Smooth muscle cell (in vitro differentiated cells): ENCODE results near the gene ANKS1B. TPM values are rescaled to one million over a fixed set of nuclear protein-coding genes. Genes with fewer than 3 reads are reported as not detected.

Source experiments
- DNase-seq: peaks from one replicate; lab custom pipeline; 2025; ENCODE audit not compliant: unreplicated experiment; lab: John Stamatoyannopoulos, UW
- H2AFZ ChIP-seq: fragments of 200-600 bp; sonication (generic); 2 replicates; pipeline ENCODE4 v1.6.0; 2016; ENCODE audit warnings: antibody characterized with exemption, low read depth, mild to moderate bottlenecking
- H3F3A ChIP-seq: fragments of 200-600 bp; sonication (generic); 2 replicates; pipeline ENCODE4 v1.6.0; 2017; ENCODE audit warnings: antibody characterized with exemption, low read depth
- H3K27ac ChIP-seq: fragments of 200-600 bp; sonication (generic); 2 replicates; pipeline ENCODE4 v1.5.1; 2016; ENCODE audit warnings: low read depth, mild to moderate bottlenecking
- H3K27me3 ChIP-seq: fragments of 200-600 bp; sonication (generic); 2 replicates; pipeline ENCODE4 v1.6.1; 2016; ENCODE audit warnings: low read depth, mild to moderate bottlenecking
- H3K36me3 ChIP-seq: fragments of 200-600 bp; sonication (generic); 2 replicates; pipeline ENCODE4 v1.5.1; 2016; ENCODE audit warnings: low read depth
- H3K4me1 ChIP-seq: fragments of 200-600 bp; sonication (generic); 2 replicates; pipeline ENCODE4 v1.5.1; 2016; ENCODE audit warnings: low read depth
- H3K4me2 ChIP-seq: fragments of 200-600 bp; sonication (generic); 2 replicates; pipeline ENCODE4 v1.6.0; 2016; ENCODE audit warnings: mild to moderate bottlenecking
- H3K4me3 ChIP-seq: fragments of 200-600 bp; sonication (generic); 2 replicates; pipeline ENCODE4 v1.5.1; 2016; ENCODE audit warnings: mild to moderate bottlenecking
- H3K79me2 ChIP-seq: fragments of 200-600 bp; sonication (generic); 2 replicates; pipeline ENCODE4 v1.6.0; 2016; ENCODE audit warnings: low read depth, mild to moderate bottlenecking
- H3K9ac ChIP-seq: fragments of 200-600 bp; sonication (generic); 2 replicates; pipeline ENCODE4 v1.6.0; 2016; ENCODE audit warnings: low read depth
- H3K9me3 ChIP-seq: fragments of 200-600 bp; sonication (generic); replicated peaks from 2 replicates; pipeline ENCODE4 v1.5.1; 2016; ENCODE audit warnings: low read depth
- H4K20me1 ChIP-seq: fragments of 200-600 bp; sonication (generic); 2 replicates; pipeline ENCODE4 v1.6.0; 2016; ENCODE audit warnings: low read depth
- CTCF ChIP-seq: fragments of 200-600 bp; sonication (generic); IDR thresholded peaks from 2 replicates; pipeline ENCODE4 v1.5.1; 2017; ENCODE audit warnings: borderline replicate concordance, mild to moderate bottlenecking, antibody characterized with exemption; ENCODE audit not compliant: insufficient read depth, poor library complexity, severe bottlenecking
- WGBS: methylation state at CpG from one replicate; pipeline ENCODE4 v1.1.7; 2016; ENCODE audit warnings: low lambda C conversion rate; 5-methylcytosine and 5-hydroxymethylcytosine counted together
- polyA plus RNA-seq: library from polyadenylated mRNA; unstranded; fragments of >200 nt; fragmentation: Nextera tagmentation; extraction: Ambion mirVana; gene quantifications from 2 replicates; pipeline ENCODE4 v1.2.1, GENCODE V29; 2016
- total RNA-seq: library from RNA; depleted of rRNA; stranded (reverse); fragments of >200 nt; gene quantifications from 2 replicates; pipeline ENCODE4 v1.2.3, GENCODE V29; 2014

ANKS1B gene
- total and polyA plus RNA-seq, 2 experiments from 2014 or later: 0.47 to 7.3 TPM

GRCh38 chr12:98814254-98814653, 1170.5 kb downstream of the ANKS1B start:
- Histone ChIP-seq H3K9me3 (no peaks in the 10 kb centered on the region), H3F3A (no peaks in the 10 kb centered on the region), H3K4me1 (no peaks in the 10 kb centered on the region), H3K4me2 (no peak overlapping the region), H4K20me1 (no peaks in the 10 kb centered on the region), H3K36me3 (no peaks in the 10 kb centered on the region), H3K9ac (no peak overlapping the region), H3K27ac (no peak overlapping the region), H3K27me3 (no peaks in the 10 kb centered on the region), H2AFZ (no peak overlapping the region), H3K79me2 (no peaks in the 10 kb centered on the region), H3K4me3 (no peak overlapping the region)
- no peak for TF ChIP-seq CTCF
- 82% methylated on average over 6 of the region's 6 CpGs for WGBS
- no peak for DNase-seq

GRCh38 chr12:98812225-98812624, 1172.5 kb downstream of the ANKS1B start:
- Histone ChIP-seq H3K9ac (no peak overlapping the region), H2AFZ (no peak overlapping the region), H3F3A (no peaks in the 10 kb centered on the region), H3K4me3 (no peak overlapping the region), H3K27ac (no peak overlapping the region), H3K79me2 (no peaks in the 10 kb centered on the region), H3K4me1 (no peaks in the 10 kb centered on the region), H3K36me3 (no peaks in the 10 kb centered on the region), H3K9me3 (no peaks in the 10 kb centered on the region), H4K20me1 (no peaks in the 10 kb centered on the region), H3K27me3 (no peaks in the 10 kb centered on the region), H3K4me2 (no peak overlapping the region)
- 85% methylated on average over 7 of the region's 7 CpGs for WGBS
- no peak for TF ChIP-seq CTCF
- DNase-seq: no peak

- no peak for DNase-seq
- H3F3A ChIP-seq: no peaks in the 10 kb centered on the region
- H3K27me3 ChIP-seq: no peaks in the 10 kb centered on the region
- H3K4me1 ChIP-seq: no peaks in the 10 kb centered on the region
- no peak overlapping the region for H3K27ac ChIP-seq
- no peaks in the 10 kb centered on the region for H4K20me1 ChIP-seq
- no peak for TF ChIP-seq CTCF
- no peaks in the 10 kb centered on the region for H3K9me3 ChIP-seq
- no peak overlapping the region for H3K4me3 ChIP-seq
- no peak overlapping the region for H3K4me2 ChIP-seq
- H3K79me2 ChIP-seq: no peaks in the 10 kb centered on the region
- no peak overlapping the region for H3K9ac ChIP-seq
- H3K36me3 ChIP-seq: no peaks in the 10 kb centered on the region
- peak overlapping the region; percentile 81 for H2AFZ ChIP-seq
- 58% methylated on average over 6 of the region's 6 CpGs for WGBS
Measured at GRCh38 chr12:98808243-98808875, 1176.4 kb downstream of the ANKS1B start.

- Histone ChIP-seq H4K20me1 (no peaks in the 10 kb centered on the region), H2AFZ (no peak overlapping the region), H3K9me3 (no peaks in the 10 kb centered on the region), H3K27me3 (no peaks in the 10 kb centered on the region), H3K4me2 (no peak overlapping the region), H3K79me2 (no peaks in the 10 kb centered on the region), H3K4me1 (no peaks in the 10 kb centered on the region), H3K9ac (no peak overlapping the region), H3F3A (no peaks in the 10 kb centered on the region), H3K36me3 (no peaks in the 10 kb centered on the region), H3K4me3 (no peak overlapping the region), H3K27ac (no peak overlapping the region)
- DNase-seq: no peak
- WGBS: 85% methylated on average over 2 of the region's 2 CpGs
- TF ChIP-seq CTCF: no peak
Measured at GRCh38 chr12:98807187-98807586, 1177.5 kb downstream of the ANKS1B start.
